Common myeloid progenitor, CD34-positive (primary cell): Measurements from ENCODE around the gene TMPRSS13.
"Not testable (repeated sequence)": the region's sequence is repeated elsewhere in the genome, so short reads cannot be mapped to it uniquely, and the experiment has no call there.

Experiments
- CTCF ChIA-PET: fragments of 350-600 bp; sonication (Branson Sonifier 250); formaldehyde crosslinking; loops from one replicate; lab custom pipeline; 2021; ENCODE audit warnings: antibody characterized with exemption; lab: Charles Lee
- POLR2A ChIA-PET: fragments of 350-600 bp; sonication (Branson Sonifier 250); formaldehyde crosslinking; loops from one replicate; lab custom pipeline; 2021; ENCODE audit warnings: antibody characterized with exemption; lab: Charles Lee
- DNase-seq, 3 donors: peaks; one replicate each; pipeline versions ENCODE4 v3.0.0 to v3.0.0-alpha.2; 2013
- H3K27ac ChIP-seq, 2 experiments: 1 replicate in 1 of 2; 2 replicates in 1 of 2; pipeline ENCODE4 v1.7.0; 2013; ENCODE audit warnings: inconsistent platforms in 2 of 2, low read length in 2 of 2, mild to moderate bottlenecking in 2 of 2, low read depth in 1 of 2, moderate library complexity in 1 of 2; ENCODE audit not compliant: severe bottlenecking in 2 of 2, insufficient read depth in 1 of 2, poor library complexity in 1 of 2
- H3K27me3 ChIP-seq, 5 experiments: replicated peaks in 2 of 5; 1 replicate in 3 of 5; 2 replicates in 2 of 5; pipeline versions ENCODE4 v1.6.1 to v1.7.0; 2013; ENCODE audit warnings: low read length in 4 of 5, mild to moderate bottlenecking in 2 of 5, moderate library complexity in 2 of 5, inconsistent platforms in 1 of 5; ENCODE audit not compliant: insufficient read depth in 5 of 5, control insufficient read depth in 4 of 5
- H3K36me3 ChIP-seq, 4 experiments: 1 replicate in 2 of 4; 2 replicates in 2 of 4; pipeline versions ENCODE4 v1.6.1 to v1.7.0; 2013; ENCODE audit warnings: low read length in 3 of 4, control low read depth in 1 of 4, mild to moderate bottlenecking in 1 of 4; ENCODE audit not compliant: control insufficient read depth in 4 of 4, insufficient read depth in 4 of 4
- H3K4me1 ChIP-seq, 4 experiments: 1 replicate in 3 of 4; 2 replicates in 1 of 4; pipeline versions ENCODE4 v1.6.1 to v1.7.1; 2013; ENCODE audit warnings: low read length in 3 of 4, mild to moderate bottlenecking in 3 of 4, control low read depth in 1 of 4, inconsistent platforms in 1 of 4, moderate library complexity in 1 of 4; ENCODE audit not compliant: control insufficient read depth in 4 of 4, insufficient read depth in 4 of 4; ENCODE audit errors: control extremely low read depth in 1 of 4
- H3K4me3 ChIP-seq, 7 experiments: 1 replicate in 4 of 7; 2 replicates in 3 of 7; pipeline versions ENCODE4 v1.5.1 to v1.7.0; 2013; ENCODE audit warnings: mild to moderate bottlenecking in 7 of 7, low read length in 6 of 7, moderate library complexity in 6 of 7, inconsistent platforms in 2 of 7, low read depth in 2 of 7, control low read depth in 1 of 7; ENCODE audit not compliant: insufficient read depth in 4 of 7, control insufficient read depth in 1 of 7; ENCODE audit errors: extremely low read depth in 1 of 7
- H3K9me3 ChIP-seq, 5 experiments: 1 replicate in 4 of 5; 2 replicates in 1 of 5; pipeline versions ENCODE4 v1.6.1 to v1.7.1; 2013; ENCODE audit warnings: low read length in 4 of 5, mild to moderate bottlenecking in 2 of 5, inconsistent platforms in 1 of 5, low read depth in 1 of 5, moderate library complexity in 1 of 5; ENCODE audit not compliant: control insufficient read depth in 4 of 5, insufficient read depth in 2 of 5; ENCODE audit errors: control extremely low read depth in 1 of 5
- WGBS: methylation state at CpG from one replicate; pipeline ENCODE4 v1.1.5; 2013; ENCODE audit not compliant: insufficient coverage; 5-methylcytosine and 5-hydroxymethylcytosine counted together

The TMPRSS13 gene

DNA sequence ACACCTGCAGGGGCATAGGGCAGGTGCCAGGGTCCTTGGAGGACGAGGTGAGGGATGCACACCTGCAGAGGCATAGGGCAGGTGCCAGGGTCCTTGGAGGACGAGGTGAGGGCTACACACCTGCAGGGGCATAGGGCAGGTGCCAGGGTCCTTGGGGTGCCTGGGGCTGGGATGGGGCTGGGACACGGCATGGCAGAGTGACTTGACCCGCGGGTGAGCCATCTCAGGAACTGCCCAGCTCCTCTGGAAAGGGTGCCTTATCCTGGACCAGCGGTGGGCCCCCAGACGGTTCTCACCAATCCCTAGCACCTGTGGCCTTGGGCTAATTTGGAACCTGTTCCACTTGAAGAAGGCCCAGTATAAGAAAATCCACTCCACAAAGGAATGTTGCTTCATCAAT is 3.0 kb downstream of the TMPRSS13 start:
- not testable (repeated sequence) for H3K27me3 ChIP-seq

GRCh38 chr11:117925198-117925925 is 3.8 kb downstream of the TMPRSS13 start:
- no peak overlapping the region for H3K27ac ChIP-seq
- no peaks in the 10 kb centered on the region for H3K27me3 ChIP-seq
- no peaks in the 10 kb centered on the region for H3K36me3 ChIP-seq
- WGBS = 100% methylated on average over 7 of the region's 11 CpGs
- H3K9me3 ChIP-seq = no peaks in the 10 kb centered on the region
- no peak overlapping the region for H3K4me3 ChIP-seq
- ChIA-PET POLR2A (no interaction called here), CTCF (interaction anchor here (0.8 to 13.0 kb wide), 6 partner anchors 11 to 98 kb away, joined by 3 to 123 read pairs (median 3); no protein-coding TSS in a partner anchor)
- peaks cover 11 to 26% (median 19%) of the 10 kb centered on the region in 4 experiments for H3K4me1 ChIP-seq
- no peak for DNase-seq

More for the DNA sequence above, 3.0 kb downstream of the TMPRSS13 start:
- H3K4me3 ChIP-seq, POLR2A ChIA-PET, H3K9me3 ChIP-seq, H3K36me3 ChIP-seq, H3K27ac ChIP-seq, DNase-seq: not testable (repeated sequence)
- CTCF ChIA-PET = interaction anchor here (0.8 to 13.0 kb wide), 3 partner anchors 12 to 99 kb away, joined by 3 to 123 read pairs (median 3); no protein-coding TSS in a partner anchor
- H3K4me1 ChIP-seq = peaks cover 11 to 35% (median 27%) of the 10 kb centered on the region in 4 experiments
- 88% methylated on average over 5 of the region's 7 CpGs for WGBS

- peaks cover 9 to 20% (median 12%) of the 10 kb centered on the region in 4 experiments for H3K4me1 ChIP-seq
- no peaks in the 10 kb centered on the region for H3K36me3 ChIP-seq
- 97% methylated on average over 8 of the region's 11 CpGs for WGBS
- ChIA-PET POLR2A (interaction anchor here (0.6 kb wide), 1 partner anchor 117 kb away, joined by 4 read pairs; no protein-coding TSS in a partner anchor), CTCF (interaction anchor here (1.0 to 1.5 kb wide), 5 partner anchors 12 to 82 kb away, joined by 3 to 6 read pairs (median 3); no protein-coding TSS in a partner anchor)
- no peak for DNase-seq
- H3K27me3 ChIP-seq = no peaks in the 10 kb centered on the region
- H3K27ac ChIP-seq = no peak overlapping the region
- H3K9me3 ChIP-seq = no peaks in the 10 kb centered on the region
- H3K4me3 ChIP-seq = no peak overlapping the region
Observed at GRCh38 chr11:117924631-117925170, 4.5 kb downstream of the TMPRSS13 start.

- CTCF ChIA-PET = interaction anchor here (1.2 to 1.5 kb wide), 5 partner anchors 9 to 24 kb away, joined by 3 to 6 read pairs (median 4); no protein-coding TSS in a partner anchor
- Histone ChIP-seq H3K27me3 (no peaks in the 10 kb centered on the region), H3K36me3 (no peaks in the 10 kb centered on the region), H3K4me3 (no peak overlapping the region), H3K4me1 (peaks cover 3 to 15% (median 10%) of the 10 kb centered on the region in 4 experiments), H3K27ac (no peak overlapping the region), H3K9me3 (no peaks in the 10 kb centered on the region)
- POLR2A ChIA-PET = no interaction called here
- WGBS = 100% methylated on average over 2 of the region's 7 CpGs
- DNase-seq = no peak
Observed at GRCh38 chr11:117923773-117924172, 5.4 kb downstream of the TMPRSS13 start.

GRCh38 chr11:117923275-117923674 is 5.9 kb downstream of the TMPRSS13 start:
- POLR2A ChIA-PET = interaction anchor here (0.5 kb wide), 1 partner anchor 359 kb away, joined by 3 read pairs; no protein-coding TSS in a partner anchor
- DNase-seq = no peak
- 100% methylated on average over 3 of the region's 4 CpGs for WGBS

DNA sequence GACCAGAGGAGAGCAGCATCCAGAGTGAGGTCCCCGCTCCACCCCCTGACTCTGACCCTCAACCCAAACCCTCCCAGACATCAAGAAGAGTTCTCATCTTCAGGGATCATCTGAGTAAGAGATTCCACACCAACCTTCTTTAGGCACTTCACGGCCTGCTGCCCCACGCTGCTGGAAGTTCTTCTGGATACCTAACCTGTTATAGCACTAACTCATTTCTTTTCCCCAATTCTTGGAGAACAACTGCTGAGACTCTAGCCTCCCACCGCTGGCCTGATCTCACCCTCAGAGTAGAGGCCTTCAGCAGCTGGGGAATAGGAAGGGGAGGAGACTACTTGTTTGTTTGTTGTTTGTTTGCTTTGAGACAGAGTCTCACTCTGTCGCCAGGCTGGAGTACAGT is 7.3 kb downstream of the TMPRSS13 start:
- no peak for DNase-seq
- ChIA-PET POLR2A (no interaction called here), CTCF (interaction anchor here (1.0 to 4.4 kb wide), 3 partner anchors 10 to 25 kb away, joined by 3 to 20 read pairs (median 4); no protein-coding TSS in a partner anchor)
- Histone ChIP-seq H3K36me3 (no peaks in the 10 kb centered on the region), H3K4me1 (peaks cover 0 to 6% (median 4%) of the 10 kb centered on the region in 4 experiments), H3K27ac (no peak overlapping the region), H3K4me3 (no peak overlapping the region), H3K27me3 (no peaks in the 10 kb centered on the region), H3K9me3 (no peaks in the 10 kb centered on the region)
- WGBS = 96% methylated on average over 4 of the region's 5 CpGs

More at GRCh38 chr11:117923275-117923674, 5.9 kb downstream of the TMPRSS13 start:
- no peaks in the 10 kb centered on the region for H3K36me3 ChIP-seq
- H3K4me3 ChIP-seq = no peak overlapping the region
- peaks cover under 1 to 10% (median 6%) of the 10 kb centered on the region in 4 experiments for H3K4me1 ChIP-seq
- no peak overlapping the region for H3K27ac ChIP-seq
- no peaks in the 10 kb centered on the region for H3K9me3 ChIP-seq
- no peaks in the 10 kb centered on the region for H3K27me3 ChIP-seq
- CTCF ChIA-PET = interaction anchor here (1.2 to 1.5 kb wide), 5 partner anchors 10 to 24 kb away, joined by 3 to 6 read pairs (median 4); no protein-coding TSS in a partner anchor
